ENCODE data around the gene CORO2A.

Gene CORO2A

GRCh38 chr9:98227883-98228282 lies 35.4 kb upstream of the CORO2A start:
- TF ChIP-seq CTCF (conservative IDR thresholded peaks at IDR 0.05; ENCODE audit: low read depth, low read length), result no peak
- DNase-seq (ENCODE audit: low read depth), result no peak
- no peak overlapping the region for H3K4me3 ChIP-seq (ENCODE audit: low read depth, low read length)

GRCh38 chr9:98226957-98227356 lies 34.5 kb upstream of the CORO2A start:
- H3K4me3 ChIP-seq (ENCODE audit: low read depth, low read length), result no peak overlapping the region
- no peak for DNase-seq (ENCODE audit: low read depth)
- TF ChIP-seq CTCF (conservative IDR thresholded peaks at IDR 0.05; ENCODE audit: low read depth, low read length), result no peak

GRCh38 chr9:98226516-98226915 lies 34.1 kb upstream of the CORO2A start:
- DNase-seq (ENCODE audit: low read depth), result peak; percentile 47
- no peak overlapping the region for H3K4me3 ChIP-seq (ENCODE audit: low read depth, low read length)
- no peak for TF ChIP-seq CTCF (conservative IDR thresholded peaks at IDR 0.05; ENCODE audit: low read depth, low read length)

GRCh38 chr9:98225015-98225442 lies 32.6 kb upstream of the CORO2A start:
- no peak for TF ChIP-seq CTCF (conservative IDR thresholded peaks at IDR 0.05; ENCODE audit: low read depth, low read length)
- no peak for DNase-seq (ENCODE audit: low read depth)

GRCh38 chr9:98222885-98223691 lies 30.7 kb upstream of the CORO2A start:
- DNase-seq (ENCODE audit: low read depth), result peak; percentile 99
- H3K4me3 ChIP-seq (ENCODE audit: low read depth, low read length), result no peak overlapping the region
- TF ChIP-seq CTCF (conservative IDR thresholded peaks at IDR 0.05; ENCODE audit: low read depth, low read length), result no peak

More at GRCh38 chr9:98225015-98225442, 32.6 kb upstream of the CORO2A start:
- no peak overlapping the region for H3K4me3 ChIP-seq (ENCODE audit: low read depth, low read length)

GRCh38 chr9:98220911-98221310 lies 28.5 kb upstream of the CORO2A start:
- DNase-seq (ENCODE audit: low read depth), result no peak
- TF ChIP-seq CTCF (conservative IDR thresholded peaks at IDR 0.05; ENCODE audit: low read depth, low read length), result no peak
- no peak overlapping the region for H3K4me3 ChIP-seq (ENCODE audit: low read depth, low read length)

Measured in choroid plexus epithelial cell (primary cell).